HL-60 (cell line): ENCODE data around the gene ZFAND4.

Experiments used
- DNase-seq, 2 experiments: peaks; one replicate each; pipeline ENCODE4 v3.0.0-alpha.2; 2010 to 2020; ENCODE audit warnings: low read depth in 1 of 2, low spot score in 1 of 2
- H3K27ac ChIP-seq: fragments of 250-450 bp; sonication (Bioruptor Pico); replicated peaks from 2 replicates; pipeline ENCODE4 v1.5.1; 2020; ENCODE audit warnings: mild to moderate bottlenecking, moderate library complexity
- H3K27me3 ChIP-seq: fragments of 250-450 bp; sonication (Bioruptor Pico); 2 replicates; pipeline ENCODE4 v1.5.1; 2021; ENCODE audit warnings: mild to moderate bottlenecking, moderate library complexity; ENCODE audit not compliant: insufficient read depth, poor library complexity, severe bottlenecking
- H3K4me3 ChIP-seq: replicated peaks from 2 replicates; pipeline ENCODE4 v1.5.1; 2011; ENCODE audit warnings: mild to moderate bottlenecking, control low read depth, low read length; ENCODE audit not compliant: insufficient read depth
- GABPA ChIP-seq: IDR thresholded peaks from 2 replicates; pipeline ENCODE4 v1.6.1; 2012; ENCODE audit warnings: low read depth
- POLR2AphosphoS5 ChIP-seq: IDR thresholded peaks from 2 replicates; pipeline ENCODE4 v1.6.1; 2012; ENCODE audit warnings: low read depth
- REST ChIP-seq: IDR thresholded peaks from 2 replicates; pipeline ENCODE4 v1.6.1; 2012; ENCODE audit warnings: low read depth; ENCODE audit not compliant: insufficient replicate concordance
- SPI1 ChIP-seq: IDR thresholded peaks from 2 replicates; pipeline ENCODE4 v1.6.1; 2012; ENCODE audit warnings: low read depth, mild to moderate bottlenecking, borderline replicate concordance
- TF ChIP-seq, protein P1 (sequence below): IDR thresholded peaks from one replicate; pipeline ENCODE4 v1.5.1; 2011; ENCODE audit warnings: low read length, control low read depth, inconsistent platforms; ENCODE audit not compliant: insufficient read depth

Gene ZFAND4

DNA sequence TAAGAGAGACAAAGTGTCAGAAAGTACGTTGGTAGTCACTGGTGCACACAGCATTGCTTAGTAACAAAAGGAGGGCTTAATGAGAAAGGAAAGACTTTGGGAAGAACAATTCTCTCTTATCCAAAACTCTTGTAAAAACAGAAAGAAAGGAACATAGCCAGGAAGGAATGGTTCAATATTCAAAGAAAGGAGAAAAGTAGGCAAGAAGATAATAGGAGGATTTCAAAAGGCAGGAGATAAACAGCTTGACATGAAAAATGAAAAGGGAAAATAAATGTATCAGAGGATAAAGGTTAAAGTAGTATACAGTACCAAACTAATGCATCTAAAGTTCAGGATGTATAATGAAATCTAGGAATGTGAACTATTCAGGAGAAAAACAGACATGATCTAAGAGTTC lies 20.1 kb downstream of the ZFAND4 start:
- Histone ChIP-seq H3K4me3 (no peak overlapping the region), H3K27ac (no peak overlapping the region), H3K27me3 (no peaks in the 10 kb centered on the region)
- TF ChIP-seq, protein P1, sequence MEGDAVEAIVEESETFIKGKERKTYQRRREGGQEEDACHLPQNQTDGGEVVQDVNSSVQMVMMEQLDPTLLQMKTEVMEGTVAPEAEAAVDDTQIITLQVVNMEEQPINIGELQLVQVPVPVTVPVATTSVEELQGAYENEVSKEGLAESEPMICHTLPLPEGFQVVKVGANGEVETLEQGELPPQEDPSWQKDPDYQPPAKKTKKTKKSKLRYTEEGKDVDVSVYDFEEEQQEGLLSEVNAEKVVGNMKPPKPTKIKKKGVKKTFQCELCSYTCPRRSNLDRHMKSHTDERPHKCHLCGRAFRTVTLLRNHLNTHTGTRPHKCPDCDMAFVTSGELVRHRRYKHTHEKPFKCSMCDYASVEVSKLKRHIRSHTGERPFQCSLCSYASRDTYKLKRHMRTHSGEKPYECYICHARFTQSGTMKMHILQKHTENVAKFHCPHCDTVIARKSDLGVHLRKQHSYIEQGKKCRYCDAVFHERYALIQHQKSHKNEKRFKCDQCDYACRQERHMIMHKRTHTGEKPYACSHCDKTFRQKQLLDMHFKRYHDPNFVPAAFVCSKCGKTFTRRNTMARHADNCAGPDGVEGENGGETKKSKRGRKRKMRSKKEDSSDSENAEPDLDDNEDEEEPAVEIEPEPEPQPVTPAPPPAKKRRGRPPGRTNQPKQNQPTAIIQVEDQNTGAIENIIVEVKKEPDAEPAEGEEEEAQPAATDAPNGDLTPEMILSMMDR, result no peak
- TF ChIP-seq SPI1 (no peak), GABPA (no peak), REST (no peak), POLR2AphosphoS5 (no peak)
- DNase-seq, result no peak

DNA sequence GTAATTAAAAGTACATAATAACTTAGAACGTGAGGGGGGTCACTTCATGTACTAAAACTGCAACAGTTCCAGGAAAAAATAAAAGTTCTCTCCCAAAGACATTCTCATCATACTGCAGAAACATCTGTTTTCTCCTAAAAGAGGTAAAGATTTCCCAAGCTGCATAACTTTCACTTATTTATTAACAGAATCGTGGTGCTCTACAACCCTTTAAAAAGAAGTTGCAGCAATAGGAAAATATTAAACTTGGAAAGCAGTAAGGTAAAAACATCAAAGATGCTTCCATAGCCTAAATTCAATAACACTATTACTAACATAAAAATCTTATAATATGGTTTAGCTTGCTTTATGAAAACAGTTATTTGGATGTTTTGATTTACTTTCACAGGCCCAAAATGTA lies 23.3 kb downstream of the ZFAND4 start:
- no peak overlapping the region for H3K4me3 ChIP-seq
- no peak for DNase-seq
- H3K27ac ChIP-seq, result no peak overlapping the region
- H3K27me3 ChIP-seq, result no peaks in the 10 kb centered on the region
- TF ChIP-seq GABPA, result no peak
- no peak for TF ChIP-seq REST

- DNase-seq, result no peak
- Histone ChIP-seq H3K27ac (no peak overlapping the region), H3K27me3 (no peaks in the 10 kb centered on the region), H3K4me3 (no peak overlapping the region)
- TF ChIP-seq SPI1 (no peak), REST (no peak), GABPA (no peak), POLR2AphosphoS5 (no peak)
- TF ChIP-seq, protein P1, result no peak
Measured at GRCh38 chr10:45647118-45647517, 25.5 kb downstream of the ZFAND4 start.

- no peak for DNase-seq
- H3K27me3 ChIP-seq, result no peaks in the 10 kb centered on the region
- no peak overlapping the region for H3K27ac ChIP-seq
- no peak overlapping the region for H3K4me3 ChIP-seq
- TF ChIP-seq, protein P1, result no peak
- TF ChIP-seq REST, result no peak
- TF ChIP-seq POLR2AphosphoS5, result no peak
- no peak for TF ChIP-seq SPI1
- TF ChIP-seq GABPA, result no peak
Measured at GRCh38 chr10:45646384-45647050, 26.1 kb downstream of the ZFAND4 start.
